GM15510 (cell line): ENCODE data around the gene GRWD1.
A peak's percentile ranks its signal among the peaks of the same experiment; 100 is the strongest.

Experiments used
- POLR2A ChIP-seq: IDR thresholded peaks from 3 replicates; pipeline ENCODE4 v1.6.1; 2011; ENCODE audit warnings: borderline replicate concordance; ENCODE audit not compliant: insufficient read length; ENCODE audit errors: extremely low read depth

GRWD1 gene

GRCh38 chr19:48445606-48446481 lies at the start of gene GRWD1:
Gene GRWD1, plus strand, starts transcription at chr19:48445983. Its CDS starts 23 bp downstream, at chr19:48446006.
- TF ChIP-seq POLR2A: peak; percentile 75

- no peak for TF ChIP-seq POLR2A
Measured at GRCh38 chr19:48396016-48396823, 49.6 kb upstream of the GRWD1 start.

DNA sequence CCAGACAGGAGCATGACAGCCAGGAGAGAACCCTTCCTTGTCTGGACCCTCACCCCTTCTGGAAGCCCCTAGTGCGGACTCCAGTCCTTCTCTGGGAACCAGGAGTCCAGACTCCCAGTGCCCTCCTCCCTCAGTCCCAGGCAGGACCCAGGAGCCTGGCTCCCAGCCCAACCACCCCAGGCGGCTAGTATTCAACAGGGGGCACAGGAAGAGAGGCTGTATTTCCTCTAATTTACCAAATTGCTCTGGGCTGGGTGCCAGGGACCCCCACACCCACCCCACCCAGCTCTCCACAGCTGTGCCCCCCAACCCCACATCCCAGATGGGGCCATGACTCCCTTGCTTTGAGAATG lies 49.0 kb upstream of the GRWD1 start:
- no peak for TF ChIP-seq POLR2A

- TF ChIP-seq POLR2A: no peak
Measured at GRCh38 chr19:48397263-48398101, 48.3 kb upstream of the GRWD1 start.

DNA sequence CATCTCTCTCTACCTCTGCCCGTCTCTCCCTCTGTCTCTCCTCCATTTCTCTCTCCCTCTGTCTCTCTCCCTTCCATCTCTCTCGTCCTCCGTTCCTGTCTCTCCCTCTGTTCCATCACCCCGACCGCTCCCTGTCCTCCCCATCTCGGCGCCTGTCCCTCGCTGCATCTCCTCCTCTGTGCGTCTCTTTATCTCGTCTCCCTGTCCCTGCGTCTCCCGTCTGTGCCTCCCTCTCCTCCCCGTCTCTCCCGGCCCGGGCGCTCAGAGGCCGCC lies 47.7 kb upstream of the GRWD1 start:
- TF ChIP-seq POLR2A: no peak

DNA sequence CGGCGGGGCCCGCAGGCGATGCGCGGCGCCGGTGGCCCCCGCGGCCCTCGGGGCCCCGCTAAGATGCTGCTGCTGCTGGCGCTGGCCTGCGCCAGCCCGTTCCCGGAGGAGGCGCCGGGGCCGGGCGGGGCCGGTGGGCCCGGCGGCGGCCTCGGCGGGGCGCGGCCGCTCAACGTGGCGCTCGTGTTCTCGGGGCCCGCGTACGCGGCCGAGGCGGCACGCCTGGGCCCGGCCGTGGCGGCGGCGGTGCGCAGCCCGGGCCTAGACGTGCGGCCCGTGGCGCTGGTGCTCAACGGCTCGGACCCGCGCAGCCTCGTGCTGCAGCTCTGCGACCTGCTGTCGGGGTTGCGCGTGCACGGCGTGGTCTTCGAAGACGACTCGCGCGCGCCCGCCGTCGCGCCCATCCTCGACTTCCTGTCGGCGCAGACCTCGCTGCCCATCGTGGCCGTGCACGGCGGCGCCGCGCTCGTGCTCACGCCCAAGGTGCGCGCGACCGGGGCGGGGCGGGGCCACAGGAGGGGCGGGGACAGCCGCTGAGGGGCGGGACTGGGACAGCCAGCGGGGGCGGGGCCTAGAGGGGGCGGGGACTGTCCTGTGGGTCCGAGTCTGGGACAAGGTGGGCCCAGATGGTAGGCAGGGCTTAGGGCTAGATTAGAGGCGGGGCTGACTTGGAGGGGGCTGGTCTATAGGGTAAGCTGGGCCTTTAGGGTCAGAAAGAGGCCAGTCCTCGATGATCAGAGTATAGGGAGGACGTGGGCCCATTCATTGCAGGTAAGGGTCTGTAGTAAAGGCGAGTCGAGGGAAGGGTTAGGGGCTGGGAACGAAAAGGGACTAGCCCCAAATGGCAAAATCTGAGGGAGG lies 47.2 kb upstream of the GRWD1 start:
- peak; percentile 70 for TF ChIP-seq POLR2A

- TF ChIP-seq POLR2A: no peak
Measured at GRCh38 chr19:48400018-48400742, 45.6 kb upstream of the GRWD1 start.

- no peak for TF ChIP-seq POLR2A
Measured at GRCh38 chr19:48401287-48401686, 44.5 kb upstream of the GRWD1 start.

DNA sequence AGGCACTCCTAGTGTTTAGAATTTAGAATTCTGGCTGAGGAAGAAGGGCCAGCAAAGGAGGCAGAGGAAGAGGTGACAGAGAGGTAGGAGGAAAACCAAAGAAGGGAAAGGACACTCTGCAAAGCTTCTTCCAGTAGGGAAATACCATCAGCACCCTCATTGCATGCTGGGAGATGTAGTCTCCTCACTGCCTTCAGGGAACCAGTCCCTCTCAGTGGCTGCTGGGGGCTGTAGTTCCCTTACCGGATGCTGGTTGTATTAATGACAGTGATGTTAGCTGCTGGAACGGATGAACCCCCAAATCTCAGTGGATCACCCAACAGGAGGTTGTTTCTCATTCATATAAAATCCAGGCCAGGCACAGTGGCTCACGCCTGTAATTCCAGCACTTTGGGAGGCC lies 42.2 kb upstream of the GRWD1 start:
- TF ChIP-seq POLR2A: no peak

GRCh38 chr19:48405010-48405659 lies 40.6 kb upstream of the GRWD1 start:
- no peak for TF ChIP-seq POLR2A

- no peak for TF ChIP-seq POLR2A
Measured at GRCh38 chr19:48405850-48406249, 39.9 kb upstream of the GRWD1 start.

DNA sequence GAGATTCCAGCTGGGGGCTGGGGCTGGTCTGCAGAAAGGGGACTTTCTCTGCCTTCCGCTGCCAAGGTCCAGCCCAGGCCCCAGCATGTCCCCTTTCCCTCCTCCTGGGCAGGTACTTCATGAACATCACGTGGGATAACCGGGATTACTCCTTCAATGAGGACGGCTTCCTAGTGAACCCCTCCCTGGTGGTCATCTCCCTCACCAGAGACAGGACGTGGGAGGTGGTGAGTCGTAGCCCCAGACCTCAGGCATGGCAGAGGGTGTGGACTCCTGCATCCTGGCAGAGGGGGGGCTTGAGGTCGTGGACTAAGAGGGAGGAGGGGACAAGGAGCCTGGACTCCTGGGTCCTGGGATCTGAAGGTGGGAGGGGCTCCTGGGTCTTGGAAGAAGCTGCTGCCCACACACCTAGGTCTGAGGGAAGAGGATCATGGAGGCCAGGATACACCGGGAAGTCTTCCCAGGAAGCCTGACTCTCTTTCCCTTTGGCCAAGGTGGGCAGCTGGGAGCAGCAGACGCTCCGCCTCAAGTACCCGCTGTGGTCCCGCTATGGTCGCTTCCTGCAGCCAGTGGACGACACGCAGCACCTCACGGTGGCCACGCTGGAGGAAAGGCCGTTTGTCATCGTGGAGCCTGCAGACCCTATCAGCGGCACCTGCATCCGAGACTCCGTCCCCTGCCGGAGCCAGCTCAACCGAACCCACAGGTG lies 31.8 kb upstream of the GRWD1 start:
- no peak for TF ChIP-seq POLR2A
